HepG2 (cell line): ENCODE data around the gene SYTL2. TPM values are rescaled to one million over a fixed set of nuclear protein-coding genes. Genes with fewer than 3 reads are reported as not detected.

Experiments
- ATAC-seq: fragments of 200-7000 bp; cut with Tn5 transposase; 3 replicates; pipeline ENCODE4 v1.9.1; 2020; ENCODE audit warnings: mild to moderate bottlenecking, moderate library complexity
- BruUV-seq: library from RNA; stranded (reverse); fragments of 400-500 nt; replicated peaks from 2 replicates; lab custom pipeline; 2021; lab: Mats Ljungman, UMichigan
- CTCF ChIA-PET: fragments of 300-600 bp; formaldehyde crosslinking; extraction: SDS; loops from one replicate; lab custom pipeline; 2021; ENCODE audit warnings: low total read pairs, inconsistent platforms, low intra/inter-chr PET ratio; lab: Yijun Ruan, JAX
- POLR2A ChIA-PET: fragments of 350-600 bp; sonication (Branson Sonifier 250); formaldehyde crosslinking; loops from one replicate; lab custom pipeline; 2020; ENCODE audit warnings: antibody characterized with exemption, inconsistent platforms; lab: Yijun Ruan, JAX
- DNase-seq: peaks from one replicate; pipeline ENCODE4 v3.0.0-alpha.2; 2015; ENCODE audit warnings: low spot score
- FAIRE-seq: peaks from 3 replicates; lab custom pipeline; 2011; peaks lifted over from hg19 to GRCh38; lab: Jason Lieb, UNC
- H2AFZ ChIP-seq: one replicate; pipeline ENCODE4 v1.6.1; 2011; ENCODE audit warnings: low read length, inconsistent platforms
- H3K27ac ChIP-seq: fragments of 300-600 bp; 3 replicates; pipeline ENCODE4 v1.8.0; 2011; ENCODE audit warnings: mixed run types, mild to moderate bottlenecking, mixed read lengths, low read length, inconsistent platforms; ENCODE audit not compliant: insufficient read depth; ENCODE audit errors: extremely low read length
- H3K27me3 ChIP-seq, 2 experiments: fragments of 200-600 bp in 1 of 2; 2 replicates in 1 of 2; 3 replicates in 1 of 2; pipeline versions ENCODE4 v1.6.0 to v1.8.0; 2011; ENCODE audit warnings: low read length in 2 of 2, mild to moderate bottlenecking in 2 of 2, moderate library complexity in 2 of 2, inconsistent platforms in 1 of 2; ENCODE audit not compliant: insufficient read depth in 2 of 2, control insufficient read depth in 1 of 2
- H3K36me3 ChIP-seq, 2 experiments: fragments of 200-600 bp in 1 of 2; replicated peaks in 1 of 2; 2 replicates in 1 of 2; 3 replicates in 1 of 2; pipeline versions ENCODE4 v1.5.1 to v1.8.0; 2011; ENCODE audit warnings: low read length in 2 of 2, inconsistent platforms in 1 of 2; ENCODE audit not compliant: insufficient read depth in 2 of 2, control insufficient read depth in 1 of 2
- H3K4me1 ChIP-seq: 2 replicates; pipeline ENCODE4 v1.5.1; 2012; ENCODE audit warnings: low read length, inconsistent platforms; ENCODE audit not compliant: insufficient read depth
- H3K4me2 ChIP-seq: 2 replicates; pipeline ENCODE4 v1.6.0; 2011; ENCODE audit warnings: low read depth, low read length, inconsistent platforms
- H3K4me3 ChIP-seq, 3 experiments: fragments of 200-600 bp in 1 of 3; sonication (generic), shearing (Covaris generic) in 1 of 3; replicated peaks in 1 of 3; 2 replicates each; pipeline ENCODE4 v1.5.1; 2011 to 2016; ENCODE audit warnings: low read length in 3 of 3, inconsistent platforms in 2 of 3, low read depth in 2 of 3, mild to moderate bottlenecking in 2 of 3, control low read depth in 1 of 3, mixed read lengths in 1 of 3; ENCODE audit not compliant: insufficient read depth in 1 of 3
- H3K79me2 ChIP-seq: one replicate; pipeline ENCODE4 v1.6.1; 2011; ENCODE audit warnings: low read length, inconsistent platforms; ENCODE audit not compliant: insufficient read depth
- H3K9ac ChIP-seq: 2 replicates; pipeline ENCODE4 v1.6.0; 2011; ENCODE audit warnings: mild to moderate bottlenecking, low read depth, low read length, inconsistent platforms; ENCODE audit not compliant: insufficient read depth
- H3K9me3 ChIP-seq: 2 replicates; pipeline ENCODE4 v1.5.1; 2012; ENCODE audit warnings: mild to moderate bottlenecking, low read length
- H4K20me1 ChIP-seq: 2 replicates; pipeline ENCODE4 v1.6.0; 2011; ENCODE audit warnings: inconsistent platforms, mild to moderate bottlenecking, low read length, moderate library complexity; ENCODE audit not compliant: insufficient read depth
- DR1 ChIP-seq: sonication (generic); formaldehyde crosslinking; IDR thresholded peaks from 2 replicates; pipeline ENCODE4 v1.8.0; 2021; ENCODE audit warnings: mild to moderate bottlenecking, missing genetic modification reagents, inconsistent platforms
- GTF3A ChIP-seq: sonication (generic); formaldehyde crosslinking; conservative IDR thresholded peaks from 2 replicates; pipeline ENCODE4 v1.4.0; 2020; ENCODE audit warnings: mild to moderate bottlenecking, missing genetic modification reagents
- KLF9 ChIP-seq: IDR thresholded peaks from 2 replicates; pipeline ENCODE4 v1.6.1; 2016; ENCODE audit warnings: low read depth
- MED13 ChIP-seq: sonication (generic); formaldehyde crosslinking; IDR thresholded peaks from 2 replicates; pipeline ENCODE4 v1.5.0; 2020; ENCODE audit warnings: missing genetic modification reagents
- POLR2A ChIP-seq, 2 experiments: IDR thresholded peaks; 2 replicates each; pipeline ENCODE4 v1.6.1; 2011; ENCODE audit warnings: low read depth in 2 of 2, low read length in 2 of 2, mild to moderate bottlenecking in 1 of 2, moderate library complexity in 1 of 2; ENCODE audit not compliant: insufficient read depth in 1 of 2
- POLR2AphosphoS2 ChIP-seq: IDR thresholded peaks from 2 replicates; pipeline ENCODE4 v1.6.1; 2011; ENCODE audit warnings: low read depth, low read length, improper control_type of control experiment
- SETDB1 ChIP-seq: sonication (generic); formaldehyde crosslinking; IDR thresholded peaks from 2 replicates; pipeline ENCODE4 v1.5.1; 2020; ENCODE audit warnings: missing genetic modification reagents, mild to moderate bottlenecking, borderline replicate concordance
- SRY ChIP-seq: sonication (generic); formaldehyde crosslinking; IDR thresholded peaks from 2 replicates; pipeline ENCODE4 v1.8.0; 2022; ENCODE audit warnings: mild to moderate bottlenecking, missing genetic modification reagents
- TRIM24 ChIP-seq: sonication (generic); formaldehyde crosslinking; IDR thresholded peaks from 2 replicates; pipeline ENCODE4 v1.8.0; 2022; ENCODE audit warnings: mild to moderate bottlenecking, missing genetic modification reagents
- ZKSCAN8 ChIP-seq: IDR thresholded peaks from 2 replicates; pipeline ENCODE4 v1.6.1; 2016; ENCODE audit warnings: borderline replicate concordance, missing genetic modification reagents, missing compliant biosample characterization
- ZNF232 ChIP-seq: sonication (generic); formaldehyde crosslinking; IDR thresholded peaks from 2 replicates; pipeline ENCODE4 v1.4.0; 2020; ENCODE audit warnings: missing genetic modification reagents, borderline replicate concordance
- ZNF33B ChIP-seq: sonication (generic); formaldehyde crosslinking; IDR thresholded peaks from 2 replicates; pipeline ENCODE4 v1.5.1; 2020; ENCODE audit warnings: mild to moderate bottlenecking, missing genetic modification reagents
- in situ Hi-C: cut with HindIII; loops from 2 replicates; pipeline ENCODE4 v1.10.0; 2017; ENCODE audit warnings: low pct_unique_long_range_greater_than_20kb; ENCODE audit not compliant: extremely low pct_ligation_motif_present
- intact Hi-C: fragments of 100-400 bp; cut with micrococcal nuclease; formaldehyde crosslinking; loops from one replicate; pipeline ENCODE4 v1.10.0; 2022; ENCODE audit not compliant: unreplicated experiment
- polyA plus RNA-seq, 8 experiments: library from polyadenylated mRNA; depleted of rRNA in 3 of 8; stranded (reverse) in 7 of 8; unstranded in 1 of 8; fragments of >200 nt; fragmentation: Illumina TruSeq in 4 of 8; extraction: Trizol in 4 of 8; gene quantifications; 2 replicates each; pipeline versions ENCODE4 v1.2.1 to v1.2.3, GENCODE V29; 2011 to 2016; ENCODE audit warnings: low read depth in 4 of 8, missing spikeins in 1 of 8, mixed read lengths in 1 of 8; ENCODE audit not compliant: insufficient read depth in 1 of 8
- total RNA-seq, 5 experiments: library from RNA; depleted of rRNA; stranded (reverse); fragments of >200 nt; fragmentation: Illumina TruSeq; extraction: Trizol; gene quantifications; 2 replicates each; pipeline ENCODE4 v1.2.3, GENCODE V29; 2016; ENCODE audit warnings: low read depth in 1 of 5
- TF ChIP-seq, protein P1 (sequence below): sonication (generic); formaldehyde crosslinking; IDR thresholded peaks from 2 replicates; pipeline ENCODE4 v1.8.0; 2022; ENCODE audit warnings: missing genetic modification reagents, mild to moderate bottlenecking, inconsistent platforms, borderline replicate concordance
- TF ChIP-seq, protein P2 (sequence below): sonication (generic); formaldehyde crosslinking; IDR thresholded peaks from 2 replicates; pipeline ENCODE4 v1.5.0; 2020; ENCODE audit warnings: mild to moderate bottlenecking, missing genetic modification reagents, borderline replicate concordance
- TF ChIP-seq, protein P3 (sequence below): sonication (generic); formaldehyde crosslinking; conservative IDR thresholded peaks from 2 replicates; pipeline ENCODE4 v1.8.0; 2022; ENCODE audit warnings: missing genetic modification reagents
- TF ChIP-seq, protein P4 (sequence below): sonication (generic); formaldehyde crosslinking; IDR thresholded peaks from 2 replicates; pipeline ENCODE4 v1.8.1; 2023; ENCODE audit warnings: mild to moderate bottlenecking, missing genetic modification reagents

The SYTL2 gene
- total and polyA plus RNA-seq, 2 of the 13 experiments (the other 11 are each of a cell fraction or from before 2014, with no cell fraction given), result 0.77 to 0.90 TPM

DNA sequence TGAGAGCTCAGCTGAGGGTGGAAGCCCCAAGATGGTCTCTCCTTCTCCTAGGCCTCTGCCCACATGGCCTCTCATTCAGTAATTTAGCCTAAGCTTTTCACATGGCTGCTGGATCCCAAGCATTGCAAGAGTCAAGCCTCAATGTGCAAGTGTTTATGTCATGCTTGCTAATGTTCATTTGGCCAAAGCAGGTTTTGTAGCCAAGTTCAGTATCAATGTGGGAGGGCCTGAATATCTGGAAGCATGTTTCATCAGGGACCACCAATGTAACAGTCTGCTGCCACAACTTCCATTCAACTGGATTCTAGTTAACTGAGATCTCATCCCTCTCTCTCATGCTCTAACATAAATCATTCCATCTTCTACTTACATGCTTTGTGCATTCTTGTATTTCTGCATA, 8.5 kb upstream of the SYTL2 start:
- Histone ChIP-seq H3K4me2 (no peak overlapping the region), H3K9me3 (no peaks in the 10 kb centered on the region), H3K9ac (no peak overlapping the region), H3K36me3 (no peaks in the 10 kb centered on the region), H4K20me1 (no peaks in the 10 kb centered on the region), H3K27me3 (0 out of 5 replicates have a peak, but pooled peaks cover 0 to 4% of the 10 kb centered on the region in 2 experiments), H3K4me3 (no peak overlapping the region), H3K79me2 (no peaks in the 10 kb centered on the region), H3K4me1 (no peaks in the 10 kb centered on the region), H2AFZ (no peak overlapping the region), H3K27ac (no peak overlapping the region)
- intact Hi-C loops, result no loop called here
- in situ Hi-C loops, result no loop called here
- ATAC-seq (no peak), FAIRE-seq (no peak), DNase-seq (no peak)
- BruUV-seq, result no TSS peak
- CTCF ChIA-PET, result no interaction called here
- no peak for TF ChIP-seq ZNF33B (CRISPR knock-in tag)
- no peak for TF ChIP-seq ZKSCAN8 (CRISPR knock-in tag)
- TF ChIP-seq POLR2A (IDR thresholded peaks at IDR 0.05; ENCODE audit: insufficient read depth in 1 of 2, low read depth in 2 of 2, low read length in 2 of 2), result no peak
- TF ChIP-seq DR1 (CRISPR knock-in tag), result no peak
- TF ChIP-seq, protein P1, sequence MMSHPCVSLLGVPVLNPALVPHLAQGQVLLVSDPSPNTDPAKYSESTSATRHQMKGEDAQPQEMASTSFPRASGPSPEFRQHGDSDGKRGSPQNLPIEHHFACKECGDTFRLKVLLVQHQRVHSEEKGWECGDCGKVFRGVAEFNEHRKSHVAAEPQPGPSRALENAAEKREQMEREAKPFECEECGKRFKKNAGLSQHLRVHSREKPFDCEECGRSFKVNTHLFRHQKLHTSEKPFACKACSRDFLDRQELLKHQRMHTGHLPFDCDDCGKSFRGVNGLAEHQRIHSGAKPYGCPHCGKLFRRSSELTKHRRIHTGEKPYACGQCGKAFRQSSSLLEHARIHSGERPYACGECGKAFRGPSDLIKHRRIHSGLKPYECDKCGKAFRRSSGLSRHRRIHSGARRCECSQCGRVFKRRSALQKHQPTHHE, result no peak
- TF ChIP-seq SRY (CRISPR knock-in tag), result no peak
- TF ChIP-seq ZNF232 (CRISPR knock-in tag), result no peak
- no peak for TF ChIP-seq POLR2AphosphoS2
- TF ChIP-seq, protein P2, sequence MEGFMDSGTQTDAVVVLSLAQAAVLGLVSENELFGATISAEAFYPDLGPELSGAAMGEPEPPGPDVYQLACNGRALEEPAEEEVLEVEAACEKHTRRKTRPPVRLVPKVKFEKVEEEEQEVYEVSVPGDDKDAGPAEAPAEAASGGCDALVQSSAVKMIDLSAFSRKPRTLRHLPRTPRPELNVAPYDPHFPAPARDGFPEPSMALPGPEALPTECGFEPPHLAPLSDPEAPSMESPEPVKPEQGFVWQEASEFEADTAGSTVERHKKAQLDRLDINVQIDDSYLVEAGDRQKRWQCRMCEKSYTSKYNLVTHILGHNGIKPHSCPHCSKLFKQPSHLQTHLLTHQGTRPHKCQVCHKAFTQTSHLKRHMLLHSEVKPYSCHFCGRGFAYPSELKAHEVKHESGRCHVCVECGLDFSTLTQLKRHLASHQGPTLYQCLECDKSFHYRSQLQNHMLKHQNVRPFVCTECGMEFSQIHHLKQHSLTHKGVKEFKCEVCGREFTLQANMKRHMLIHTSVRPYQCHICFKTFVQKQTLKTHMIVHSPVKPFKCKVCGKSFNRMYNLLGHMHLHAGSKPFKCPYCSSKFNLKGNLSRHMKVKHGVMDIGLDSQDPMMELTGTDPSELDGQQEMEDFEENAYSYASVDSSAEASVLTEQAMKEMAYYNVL (CRISPR knock-in tag), result no peak
- no peak for TF ChIP-seq MED13 (CRISPR knock-in tag)
- TF ChIP-seq SETDB1 (CRISPR knock-in tag), result no peak
- no peak for TF ChIP-seq KLF9 (CRISPR knock-in tag)
- TF ChIP-seq GTF3A (CRISPR knock-in tag), result no peak
- TF ChIP-seq, protein P3, sequence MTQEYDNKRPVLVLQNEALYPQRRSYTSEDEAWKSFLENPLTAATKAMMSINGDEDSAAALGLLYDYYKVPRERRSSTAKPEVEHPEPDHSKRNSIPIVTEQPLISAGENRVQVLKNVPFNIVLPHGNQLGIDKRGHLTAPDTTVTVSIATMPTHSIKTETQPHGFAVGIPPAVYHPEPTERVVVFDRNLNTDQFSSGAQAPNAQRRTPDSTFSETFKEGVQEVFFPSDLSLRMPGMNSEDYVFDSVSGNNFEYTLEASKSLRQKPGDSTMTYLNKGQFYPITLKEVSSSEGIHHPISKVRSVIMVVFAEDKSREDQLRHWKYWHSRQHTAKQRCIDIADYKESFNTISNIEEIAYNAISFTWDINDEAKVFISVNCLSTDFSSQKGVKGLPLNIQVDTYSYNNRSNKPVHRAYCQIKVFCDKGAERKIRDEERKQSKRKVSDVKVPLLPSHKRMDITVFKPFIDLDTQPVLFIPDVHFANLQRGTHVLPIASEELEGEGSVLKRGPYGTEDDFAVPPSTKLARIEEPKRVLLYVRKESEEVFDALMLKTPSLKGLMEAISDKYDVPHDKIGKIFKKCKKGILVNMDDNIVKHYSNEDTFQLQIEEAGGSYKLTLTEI (CRISPR knock-in tag), result no peak
- TF ChIP-seq, protein P4, sequence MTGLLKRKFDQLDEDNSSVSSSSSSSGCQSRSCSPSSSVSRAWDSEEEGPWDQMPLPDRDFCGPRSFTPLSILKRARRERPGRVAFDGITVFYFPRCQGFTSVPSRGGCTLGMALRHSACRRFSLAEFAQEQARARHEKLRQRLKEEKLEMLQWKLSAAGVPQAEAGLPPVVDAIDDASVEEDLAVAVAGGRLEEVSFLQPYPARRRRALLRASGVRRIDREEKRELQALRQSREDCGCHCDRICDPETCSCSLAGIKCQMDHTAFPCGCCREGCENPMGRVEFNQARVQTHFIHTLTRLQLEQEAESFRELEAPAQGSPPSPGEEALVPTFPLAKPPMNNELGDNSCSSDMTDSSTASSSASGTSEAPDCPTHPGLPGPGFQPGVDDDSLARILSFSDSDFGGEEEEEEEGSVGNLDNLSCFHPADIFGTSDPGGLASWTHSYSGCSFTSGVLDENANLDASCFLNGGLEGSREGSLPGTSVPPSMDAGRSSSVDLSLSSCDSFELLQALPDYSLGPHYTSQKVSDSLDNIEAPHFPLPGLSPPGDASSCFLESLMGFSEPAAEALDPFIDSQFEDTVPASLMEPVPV, result no peak
- TF ChIP-seq TRIM24 (CRISPR knock-in tag), result no peak
- POLR2A ChIA-PET, result no interaction called here
